HG03196 (cell line): Measurements from ENCODE around the gene MSRB3.
"Not testable (repeated sequence)": the region's sequence is repeated elsewhere in the genome, so short reads cannot be mapped to it uniquely, and the experiment has no call there.

Source experiments
- ATAC-seq: cut with Tn5 transposase; IDR thresholded peaks from one replicate; pipeline ENCODE4 v1.9.1; 2021; ENCODE audit not compliant: unreplicated experiment

The MSRB3 gene

DNA sequence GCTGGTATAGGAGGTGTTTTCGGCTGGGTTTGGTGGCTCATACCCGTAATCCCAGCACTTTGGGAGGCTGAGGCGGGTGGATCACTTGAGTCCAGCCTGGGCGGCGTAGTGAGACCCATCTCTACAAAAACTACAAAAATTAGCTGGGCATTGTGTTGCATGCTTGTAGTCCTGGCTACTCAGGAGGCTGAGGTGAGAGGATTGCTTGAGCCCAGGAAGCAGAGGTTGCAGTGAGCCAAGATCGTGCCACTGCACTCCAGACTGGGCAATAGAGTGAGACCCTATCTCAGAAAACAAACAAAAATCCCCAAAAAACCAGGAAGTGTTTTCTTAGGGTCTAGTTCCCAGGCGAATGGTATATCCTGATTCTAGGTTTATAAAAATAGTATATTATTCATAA is 7.0 kb downstream of the MSRB3 start:
- ATAC-seq, result not testable (repeated sequence)

DNA sequence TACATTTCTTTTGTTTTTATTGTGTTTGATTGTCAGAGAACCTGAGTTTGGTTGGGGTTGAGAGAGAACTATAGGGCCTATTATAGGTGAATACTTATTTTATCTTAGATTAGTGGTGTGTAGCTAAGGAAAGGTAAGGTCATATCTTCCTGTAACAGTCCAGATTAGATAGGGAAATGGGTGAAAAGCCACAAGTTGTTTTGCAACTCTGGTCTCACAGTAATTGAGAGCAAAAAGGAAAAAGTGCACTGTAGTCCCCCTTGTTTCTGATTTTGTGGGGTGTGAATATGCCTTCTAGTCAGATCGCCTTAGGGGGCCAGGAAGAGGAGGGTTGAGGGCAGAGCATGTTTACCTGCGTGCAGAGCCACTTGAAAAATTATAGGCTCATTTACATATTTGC is 8.9 kb downstream of the MSRB3 start:
- no peak for ATAC-seq

DNA sequence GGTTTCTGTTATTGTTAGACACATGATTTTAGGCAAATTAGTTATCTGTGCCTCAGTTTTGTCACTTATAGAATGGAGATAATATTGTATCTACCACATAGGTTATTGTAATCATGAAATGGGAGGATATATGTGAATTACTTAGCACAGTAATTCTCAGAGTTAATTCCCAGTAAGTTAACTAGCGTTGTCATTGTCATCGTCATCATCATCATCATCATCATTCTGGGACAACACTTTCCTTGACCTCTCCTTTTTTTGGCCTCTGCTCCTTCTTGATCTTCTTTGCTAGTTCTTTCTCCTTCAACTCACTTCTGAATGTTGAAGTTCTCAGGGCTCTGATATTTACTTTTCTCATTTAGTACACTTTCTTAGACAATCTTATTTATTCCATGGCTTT is 13.8 kb downstream of the MSRB3 start:
- ATAC-seq, result no peak

DNA sequence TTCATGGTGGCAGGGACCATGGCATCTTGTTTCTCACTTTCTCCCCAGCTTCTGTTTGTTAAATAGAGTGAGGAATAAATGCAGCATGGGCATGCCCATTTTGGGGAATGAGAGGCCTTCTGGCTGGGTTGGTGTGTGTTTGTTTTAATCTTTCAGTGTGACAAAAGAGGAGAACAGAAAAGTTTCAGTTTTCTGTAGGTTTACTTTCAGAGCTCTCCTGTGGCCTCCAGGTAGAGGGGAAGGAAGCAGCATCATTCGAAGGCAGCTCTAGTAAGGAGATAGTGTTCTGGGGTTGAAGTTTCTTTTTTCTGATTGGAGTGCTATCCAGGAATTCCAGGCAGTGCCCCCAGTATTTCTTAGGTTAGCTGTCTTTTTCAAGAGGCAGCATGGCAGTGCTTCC is 15.3 kb downstream of the MSRB3 start:
- no peak for ATAC-seq

DNA sequence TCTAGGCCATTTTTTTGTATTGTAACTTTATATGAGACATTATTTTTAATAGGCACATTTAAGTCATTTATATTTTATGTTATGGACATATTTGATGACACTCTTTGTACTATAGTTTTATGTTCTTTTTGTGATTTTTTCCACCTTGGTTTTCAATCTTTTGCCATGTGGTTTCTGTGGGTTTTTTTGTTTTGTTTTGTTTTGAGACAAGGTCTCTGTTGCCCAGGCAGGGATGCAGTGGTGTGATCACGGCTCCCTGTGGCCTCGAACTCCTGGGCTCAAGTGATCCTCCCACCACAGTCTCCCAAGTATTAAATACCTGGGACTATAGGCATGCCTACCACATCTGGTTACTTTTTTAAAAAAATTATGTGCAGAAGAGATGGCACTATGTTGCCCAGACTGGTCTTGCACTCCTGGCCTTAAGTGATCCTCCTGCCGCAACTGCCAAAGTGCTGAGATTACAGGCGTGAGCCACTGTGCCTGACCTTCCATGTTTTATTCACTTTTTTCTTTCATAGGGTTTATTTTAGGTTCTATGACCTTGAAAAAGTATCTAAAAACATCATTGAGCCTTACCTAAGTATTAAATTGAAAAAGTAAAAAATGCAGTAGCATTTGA is 16.3 kb downstream of the MSRB3 start:
- no peak for ATAC-seq

DNA sequence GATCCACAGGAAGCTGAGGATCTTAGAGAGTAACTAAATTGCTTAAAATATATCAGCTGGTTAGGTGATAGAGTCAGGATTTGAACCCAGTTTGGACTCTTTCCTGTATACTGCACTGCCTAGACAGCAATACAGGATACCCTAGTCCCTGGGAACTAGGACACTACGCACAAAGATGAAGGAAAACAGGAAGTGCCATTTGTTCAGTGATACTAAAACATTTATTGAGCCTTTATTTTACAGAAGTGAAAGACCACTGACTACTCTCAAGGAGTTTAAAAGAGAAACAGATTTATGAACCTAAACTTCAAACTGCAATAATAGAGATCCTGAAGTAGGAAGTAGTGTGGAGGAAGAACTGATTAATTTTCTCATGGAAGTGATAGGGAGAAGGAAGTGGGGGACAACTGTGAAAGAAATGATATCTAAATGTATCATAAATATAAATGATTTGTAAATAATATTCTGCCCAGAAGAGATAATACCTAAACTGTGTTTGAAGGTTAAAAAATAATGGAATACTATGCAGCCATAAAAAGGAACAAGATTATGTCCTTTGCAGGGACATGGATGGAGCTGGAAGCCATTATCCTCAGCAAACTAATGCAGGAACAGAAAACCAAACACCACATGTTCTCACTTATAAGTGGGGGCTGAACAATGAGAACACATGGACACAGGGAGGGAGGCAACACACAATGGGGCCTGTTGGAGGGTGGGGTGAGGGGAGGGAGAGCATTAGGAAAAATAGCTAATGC is 18.2 kb downstream of the MSRB3 start:
- no peak for ATAC-seq

DNA sequence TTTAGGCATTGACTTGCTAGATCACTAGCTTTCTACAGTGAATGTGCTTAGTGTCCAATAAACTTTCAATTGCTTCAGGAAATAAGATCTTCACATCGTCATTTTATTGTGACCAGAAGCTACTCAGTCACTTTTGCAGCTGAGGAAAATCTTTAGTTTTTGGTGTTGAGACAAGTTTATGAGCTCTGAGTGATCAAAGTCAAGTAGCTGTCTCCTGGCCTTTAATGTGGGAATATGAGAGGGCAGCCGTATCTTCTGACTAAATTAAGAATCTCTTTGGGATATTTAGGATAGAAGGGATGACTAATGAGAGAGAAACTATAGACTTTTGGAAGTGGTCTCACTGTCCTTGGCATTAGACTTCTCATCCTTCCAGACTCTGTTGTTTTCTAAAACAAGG is 21.6 kb downstream of the MSRB3 start:
- ATAC-seq, result no peak

DNA sequence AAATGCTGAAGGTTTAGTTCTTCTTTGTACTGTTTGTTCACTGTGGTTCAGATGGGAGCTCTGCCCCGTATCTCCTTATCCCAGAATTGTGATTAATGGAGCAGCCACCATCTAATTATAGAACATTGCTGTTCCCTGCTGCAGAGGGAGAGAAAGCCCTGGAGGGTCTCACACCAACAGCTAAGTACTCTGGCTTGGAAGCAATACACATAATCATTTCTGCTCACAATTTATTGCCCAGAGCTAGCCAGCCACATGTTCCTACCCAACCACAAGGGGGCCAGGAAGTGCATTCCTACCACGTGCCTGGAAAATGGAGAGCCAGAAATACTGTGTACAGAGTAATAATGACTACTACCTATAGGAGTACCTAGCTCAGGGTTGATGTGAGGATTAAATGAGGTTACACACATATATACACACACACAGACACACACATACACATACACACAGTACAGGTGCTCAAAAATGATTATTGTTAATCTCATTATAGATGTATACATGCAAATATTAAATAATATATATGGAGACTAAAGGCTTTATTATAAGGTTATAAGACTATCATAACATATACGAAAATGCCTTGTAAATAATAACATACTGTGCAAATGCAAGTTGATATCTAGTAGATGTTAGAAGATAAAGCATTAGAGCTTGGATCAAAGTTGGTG is 22.3 kb downstream of the MSRB3 start:
- ATAC-seq, result no peak

DNA sequence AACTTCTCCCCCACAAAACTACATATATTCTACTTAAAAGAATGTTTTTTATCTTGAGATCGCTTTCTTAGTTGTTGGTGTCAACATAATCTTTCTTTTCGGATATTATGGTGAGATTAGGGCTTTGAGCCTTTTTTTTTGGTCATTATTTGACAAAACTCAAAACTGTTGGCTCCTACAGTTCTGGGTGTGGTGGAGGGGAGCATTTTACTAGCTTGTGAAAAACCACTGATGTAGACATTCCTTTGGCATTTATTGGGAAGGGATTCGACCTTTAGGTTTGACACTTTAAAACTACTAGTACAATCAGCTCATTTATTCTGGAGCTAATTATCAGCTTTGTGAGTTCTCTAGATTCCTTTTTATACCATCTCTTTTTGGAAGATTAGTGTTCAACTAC is 24.4 kb downstream of the MSRB3 start:
- ATAC-seq, result no peak

DNA sequence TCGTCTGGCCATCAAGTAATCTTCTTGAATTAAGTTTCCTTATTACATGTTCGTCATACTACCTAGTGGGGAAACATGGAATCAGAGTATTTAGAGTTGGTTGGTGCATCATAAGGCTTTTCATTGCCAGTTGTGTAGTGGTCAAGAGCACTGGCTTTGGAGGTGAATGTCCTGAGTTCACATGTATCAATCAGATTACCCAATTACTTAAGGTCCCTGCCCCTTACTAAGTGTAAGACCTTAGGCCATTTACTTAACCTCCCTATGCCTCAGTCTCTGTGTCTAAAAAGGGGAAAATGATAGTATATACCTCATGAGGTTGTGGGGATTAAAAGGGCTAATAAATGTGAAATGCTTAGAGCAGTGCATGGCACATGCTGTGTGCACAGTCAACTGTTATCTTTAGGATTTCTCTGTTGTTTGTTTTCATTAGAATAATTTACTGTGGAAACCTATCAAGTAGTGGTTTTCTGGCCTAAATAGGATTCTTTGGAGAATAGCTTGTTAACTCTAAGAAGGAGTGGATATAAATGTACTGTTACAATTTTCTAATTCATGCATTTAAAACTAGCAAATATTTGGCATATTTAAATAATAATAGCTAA is 27.0 kb downstream of the MSRB3 start:
- ATAC-seq, result no peak

DNA sequence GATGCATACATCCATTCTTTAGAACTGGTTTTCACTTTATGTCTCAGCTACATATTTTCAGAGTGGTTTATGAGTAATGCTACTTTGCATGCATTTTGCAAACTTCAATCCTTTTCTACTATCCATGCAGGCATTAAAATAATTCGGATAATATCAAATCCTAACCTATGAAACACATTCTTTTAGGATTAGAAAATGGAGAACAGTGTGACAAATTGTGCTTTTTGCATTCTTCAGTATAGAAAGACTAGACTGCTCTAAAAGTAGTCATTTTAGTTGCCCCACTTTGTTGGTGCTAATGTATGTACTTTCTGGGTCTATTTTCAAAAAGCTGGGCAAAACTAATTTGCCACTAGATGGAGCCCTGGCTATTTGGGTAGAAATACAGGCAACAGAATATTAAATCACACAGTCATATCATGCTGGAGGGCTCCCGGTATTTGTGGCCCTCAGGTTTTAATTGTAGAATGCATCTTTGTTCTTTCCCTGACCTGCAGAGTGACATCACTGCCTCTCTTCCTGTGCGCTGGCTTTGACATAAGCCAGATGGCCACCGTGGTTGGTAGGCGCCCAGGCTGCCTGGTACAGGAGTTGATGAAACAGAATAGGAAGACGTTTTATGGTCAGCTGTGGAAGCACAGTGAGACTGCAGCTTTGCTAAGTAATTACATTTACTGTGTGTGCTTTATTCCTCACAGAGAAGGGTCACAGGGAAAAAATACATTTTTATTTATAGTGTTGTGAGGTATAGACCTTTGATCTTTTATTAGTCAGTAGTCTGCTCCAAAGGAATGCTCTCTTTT is 28.1 kb downstream of the MSRB3 start:
- ATAC-seq, result no peak

DNA sequence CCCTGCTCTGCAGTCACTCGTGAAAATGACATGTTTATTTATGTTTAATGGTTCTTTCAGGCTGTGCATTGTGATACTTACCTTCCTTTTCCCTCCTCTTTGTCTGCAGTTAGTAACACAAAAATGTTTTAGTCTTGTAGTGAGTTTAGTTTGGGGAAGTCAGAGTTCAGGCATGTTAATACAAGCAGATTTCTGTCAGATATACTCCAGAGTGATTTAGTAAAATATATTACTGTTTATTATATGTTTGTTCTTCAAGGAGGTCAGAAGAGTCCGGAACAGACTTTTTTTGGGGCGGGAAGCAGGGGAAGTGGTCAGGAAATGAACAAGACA is 28.7 kb downstream of the MSRB3 start:
- ATAC-seq, result no peak

DNA sequence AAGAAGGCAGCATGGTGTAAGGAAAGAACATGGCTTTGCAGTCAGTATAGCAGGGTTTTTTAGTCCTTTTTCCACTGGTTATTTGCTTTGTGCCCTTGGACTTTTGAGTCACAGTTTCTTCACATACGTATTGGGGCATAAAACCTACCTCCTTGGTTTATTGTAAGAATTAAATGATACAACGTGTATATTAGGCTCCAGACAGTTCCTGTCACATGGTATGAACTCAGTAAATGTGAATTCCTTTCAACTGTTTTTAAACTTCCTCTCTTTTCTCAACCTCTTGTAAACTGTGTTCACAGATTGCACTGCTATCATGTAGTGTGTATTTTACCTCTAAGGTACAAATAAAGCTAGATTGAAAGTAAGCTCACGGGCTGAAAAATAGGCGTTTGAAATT is 29.5 kb downstream of the MSRB3 start:
- no peak for ATAC-seq

DNA sequence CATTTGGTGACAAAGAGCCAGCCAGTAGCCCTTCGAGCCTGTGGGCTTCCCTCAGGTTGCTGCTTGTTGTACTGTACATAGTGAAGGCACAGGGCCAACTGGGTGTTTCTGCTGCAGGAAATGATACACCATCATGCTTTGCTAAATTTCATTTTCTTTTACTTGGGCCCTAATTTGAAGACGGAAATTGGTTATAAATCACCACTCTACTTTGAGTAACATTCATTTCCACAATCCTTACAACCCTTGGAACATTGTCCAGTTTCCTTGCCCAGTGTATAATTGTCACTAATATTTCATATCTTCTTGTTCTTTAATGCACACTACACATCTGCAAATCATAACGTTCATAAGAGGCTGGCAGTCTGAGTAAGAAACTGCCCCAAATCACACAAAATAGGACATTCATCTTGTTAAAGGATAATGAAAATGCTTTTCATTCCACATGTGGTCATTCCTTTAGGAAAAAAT is 30.2 kb downstream of the MSRB3 start:
- ATAC-seq, result no peak

DNA sequence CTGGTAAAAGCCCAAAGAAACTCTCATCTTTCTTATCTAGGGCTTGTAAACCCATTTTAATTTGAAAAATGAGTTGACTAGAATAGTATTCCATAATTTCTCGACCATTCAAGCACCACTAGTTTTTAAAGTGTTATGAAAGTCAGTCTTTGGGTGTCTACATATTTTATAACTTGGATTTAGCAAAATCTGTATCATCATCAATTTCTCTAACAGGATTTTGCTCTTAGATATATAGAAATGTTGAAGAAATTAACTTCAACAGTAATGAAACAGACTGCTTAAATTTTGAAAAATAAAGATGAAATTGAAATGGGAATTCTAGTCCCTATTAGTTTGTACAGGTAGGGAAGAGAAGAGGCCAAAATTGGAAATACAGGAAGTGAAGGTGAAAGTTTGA is 32.8 kb downstream of the MSRB3 start:
- no peak for ATAC-seq

DNA sequence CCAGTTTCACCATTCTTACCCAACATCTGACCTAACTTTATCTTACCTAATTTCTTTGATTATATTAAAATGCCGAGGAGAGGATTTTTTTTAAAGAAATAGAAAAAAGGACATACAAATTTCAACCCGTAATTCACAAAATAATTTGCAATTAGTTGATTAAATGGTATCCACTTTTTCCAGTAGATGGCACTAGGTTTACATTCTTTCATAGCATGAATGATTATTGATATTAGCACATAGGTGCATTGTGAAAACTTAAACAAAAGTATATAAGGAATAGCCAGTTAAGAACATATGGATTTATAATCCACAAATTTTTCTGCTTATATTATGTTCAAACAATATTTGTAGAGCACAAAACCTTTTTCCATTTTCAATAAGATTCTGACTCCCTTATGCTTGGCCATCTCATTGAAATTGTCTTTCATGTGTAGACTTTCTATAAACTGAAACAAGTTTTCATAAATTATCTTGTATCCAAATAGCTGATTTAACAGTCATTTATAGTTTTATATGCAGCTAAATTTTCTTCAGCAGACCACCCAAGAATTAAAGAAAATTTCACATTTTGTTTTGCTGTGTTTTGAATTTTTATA is 35.3 kb downstream of the MSRB3 start:
- no peak for ATAC-seq

DNA sequence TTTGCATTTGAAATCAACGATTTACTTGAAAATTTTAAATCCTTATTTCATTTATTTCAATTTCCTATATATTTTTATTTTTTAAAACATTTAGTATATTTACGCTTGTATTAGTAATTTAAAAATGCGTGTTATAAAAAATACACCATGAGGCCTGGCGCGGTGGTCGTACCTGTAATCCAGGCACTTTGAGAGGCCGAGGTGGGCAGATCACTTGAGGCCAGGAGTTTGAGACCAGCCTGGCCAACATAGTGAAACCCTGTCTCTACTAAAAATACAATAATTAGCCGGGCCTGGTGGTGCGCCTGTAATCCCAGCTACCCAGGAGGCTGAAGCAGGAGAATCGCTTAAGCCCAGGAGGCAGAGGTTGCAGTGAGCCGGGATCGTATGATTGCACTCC is 36.8 kb downstream of the MSRB3 start:
- ATAC-seq, result not testable (repeated sequence)

DNA sequence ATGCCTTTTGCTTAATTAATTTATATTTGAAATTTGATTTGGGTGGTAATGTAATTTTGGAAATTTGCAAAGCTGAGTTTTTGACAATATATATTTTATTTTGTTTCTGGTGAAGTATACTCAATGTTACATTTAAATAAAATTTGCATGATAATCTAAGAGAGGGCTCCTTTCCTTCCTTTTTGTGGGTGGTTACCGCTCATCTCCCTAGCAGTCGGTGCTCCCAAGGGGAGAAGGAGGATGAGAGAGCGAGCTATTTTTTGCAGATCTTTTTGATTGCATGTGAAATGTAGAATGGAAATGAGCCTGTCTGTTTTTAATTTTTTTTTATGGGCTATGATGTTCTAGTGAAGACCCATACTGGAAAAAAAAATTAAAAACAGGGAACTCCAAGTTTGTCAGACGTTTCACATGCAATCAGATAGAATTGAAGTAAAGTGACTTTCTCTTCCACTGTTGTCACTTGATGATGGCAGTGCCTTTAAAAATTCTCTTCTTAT is 39.8 kb downstream of the MSRB3 start:
- no peak for ATAC-seq

DNA sequence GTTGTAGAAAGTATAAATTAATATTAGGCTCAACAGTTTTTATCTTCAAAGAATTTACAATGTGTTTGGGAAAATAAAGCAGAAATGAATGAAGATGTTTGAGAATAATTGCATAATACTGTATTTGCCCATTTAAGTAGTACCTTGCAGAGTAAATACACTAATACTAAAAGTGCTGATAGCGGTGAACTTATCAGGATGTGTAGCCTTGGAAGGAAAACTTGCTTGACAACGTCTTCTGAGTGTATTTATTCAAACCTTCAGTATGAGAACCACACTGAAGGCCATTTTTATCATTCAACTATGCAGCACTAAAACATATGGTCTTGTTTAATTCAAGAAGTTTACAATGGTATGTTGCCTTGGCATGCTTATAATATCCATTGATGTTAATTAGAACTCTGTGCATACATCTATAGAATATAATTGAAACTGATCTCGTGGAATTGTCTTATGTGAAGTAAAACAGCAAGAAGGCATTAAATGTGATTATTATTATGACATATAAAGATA is 41.3 kb downstream of the MSRB3 start:
- ATAC-seq, result no peak

DNA sequence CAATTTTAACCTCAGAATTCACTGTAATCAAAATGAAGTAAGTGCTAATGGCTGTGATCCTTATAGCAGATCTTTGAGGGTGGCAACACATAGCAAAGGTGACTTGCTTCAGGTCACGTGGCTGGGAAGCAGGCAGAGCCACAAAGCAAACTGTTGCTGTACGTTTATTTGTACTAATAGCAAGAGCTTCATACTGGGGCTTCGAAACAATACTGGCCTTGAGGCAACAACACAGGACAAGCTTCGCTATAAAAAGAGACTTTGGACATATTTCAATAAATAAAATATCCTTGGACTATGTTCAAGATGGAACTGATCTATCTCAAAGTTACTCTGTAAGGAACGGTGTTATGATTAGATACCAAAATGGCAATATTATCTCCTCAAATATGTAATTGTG is 44.6 kb downstream of the MSRB3 start:
- no peak for ATAC-seq
